GM12874 (cell line): ENCODE results near the gene C1orf122.

Source experiments
- TF ChIP-seq, protein P1 (sequence below): IDR thresholded peaks from 2 replicates; pipeline ENCODE4 v1.5.1; 2011; ENCODE audit warnings: low read depth, mild to moderate bottlenecking, control low read depth, low read length, moderate library complexity; ENCODE audit not compliant: insufficient read depth

C1orf122 gene

DNA sequence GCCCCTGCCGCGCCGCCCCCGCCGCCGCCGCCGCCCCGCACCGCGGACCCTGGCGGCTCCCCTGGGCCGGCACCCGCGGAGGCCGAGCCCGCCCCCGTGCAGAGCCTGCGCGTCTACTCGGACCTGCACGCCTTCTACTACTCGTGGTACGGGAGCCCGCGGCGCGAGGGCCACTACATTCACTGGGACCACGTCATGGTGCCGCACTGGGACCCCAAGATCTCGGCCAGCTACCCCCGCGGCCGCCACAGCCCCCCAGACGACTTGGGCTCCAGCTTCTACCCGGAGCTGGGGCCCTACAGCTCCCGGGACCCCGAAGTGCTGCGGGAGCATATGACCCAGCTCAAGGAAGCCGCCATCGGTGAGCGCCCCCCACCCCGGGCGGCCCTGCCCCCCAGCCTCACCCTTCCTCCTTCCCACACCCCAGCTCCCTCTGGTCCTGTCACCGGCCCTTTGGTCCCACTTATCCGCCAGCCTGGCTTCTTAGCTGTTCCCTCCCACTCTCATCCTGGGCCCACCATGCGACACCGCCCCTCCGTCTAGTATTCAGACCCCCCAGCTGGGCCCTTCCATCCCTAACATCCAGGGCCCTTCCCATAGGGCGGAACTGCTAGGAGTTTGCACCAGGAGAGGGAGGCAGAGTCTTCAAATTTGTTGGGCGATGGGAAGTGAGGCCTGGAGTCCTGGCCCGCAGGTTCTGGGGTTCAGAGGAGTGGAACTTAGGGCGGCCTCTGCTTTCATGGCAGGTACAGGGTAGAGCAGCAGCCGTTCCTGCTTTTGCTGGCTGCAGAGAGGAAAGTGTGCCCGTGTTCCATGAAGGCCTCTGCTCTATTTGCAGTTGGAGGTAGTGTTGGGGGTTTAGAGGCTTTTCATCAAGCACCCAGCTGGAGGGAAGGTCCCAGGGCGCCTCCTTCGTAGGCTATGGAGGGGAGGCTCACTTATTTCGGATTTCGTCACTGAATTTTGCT, 12.9 kb upstream of the C1orf122 start:
- TF ChIP-seq, protein P1, sequence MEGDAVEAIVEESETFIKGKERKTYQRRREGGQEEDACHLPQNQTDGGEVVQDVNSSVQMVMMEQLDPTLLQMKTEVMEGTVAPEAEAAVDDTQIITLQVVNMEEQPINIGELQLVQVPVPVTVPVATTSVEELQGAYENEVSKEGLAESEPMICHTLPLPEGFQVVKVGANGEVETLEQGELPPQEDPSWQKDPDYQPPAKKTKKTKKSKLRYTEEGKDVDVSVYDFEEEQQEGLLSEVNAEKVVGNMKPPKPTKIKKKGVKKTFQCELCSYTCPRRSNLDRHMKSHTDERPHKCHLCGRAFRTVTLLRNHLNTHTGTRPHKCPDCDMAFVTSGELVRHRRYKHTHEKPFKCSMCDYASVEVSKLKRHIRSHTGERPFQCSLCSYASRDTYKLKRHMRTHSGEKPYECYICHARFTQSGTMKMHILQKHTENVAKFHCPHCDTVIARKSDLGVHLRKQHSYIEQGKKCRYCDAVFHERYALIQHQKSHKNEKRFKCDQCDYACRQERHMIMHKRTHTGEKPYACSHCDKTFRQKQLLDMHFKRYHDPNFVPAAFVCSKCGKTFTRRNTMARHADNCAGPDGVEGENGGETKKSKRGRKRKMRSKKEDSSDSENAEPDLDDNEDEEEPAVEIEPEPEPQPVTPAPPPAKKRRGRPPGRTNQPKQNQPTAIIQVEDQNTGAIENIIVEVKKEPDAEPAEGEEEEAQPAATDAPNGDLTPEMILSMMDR: no peak

DNA sequence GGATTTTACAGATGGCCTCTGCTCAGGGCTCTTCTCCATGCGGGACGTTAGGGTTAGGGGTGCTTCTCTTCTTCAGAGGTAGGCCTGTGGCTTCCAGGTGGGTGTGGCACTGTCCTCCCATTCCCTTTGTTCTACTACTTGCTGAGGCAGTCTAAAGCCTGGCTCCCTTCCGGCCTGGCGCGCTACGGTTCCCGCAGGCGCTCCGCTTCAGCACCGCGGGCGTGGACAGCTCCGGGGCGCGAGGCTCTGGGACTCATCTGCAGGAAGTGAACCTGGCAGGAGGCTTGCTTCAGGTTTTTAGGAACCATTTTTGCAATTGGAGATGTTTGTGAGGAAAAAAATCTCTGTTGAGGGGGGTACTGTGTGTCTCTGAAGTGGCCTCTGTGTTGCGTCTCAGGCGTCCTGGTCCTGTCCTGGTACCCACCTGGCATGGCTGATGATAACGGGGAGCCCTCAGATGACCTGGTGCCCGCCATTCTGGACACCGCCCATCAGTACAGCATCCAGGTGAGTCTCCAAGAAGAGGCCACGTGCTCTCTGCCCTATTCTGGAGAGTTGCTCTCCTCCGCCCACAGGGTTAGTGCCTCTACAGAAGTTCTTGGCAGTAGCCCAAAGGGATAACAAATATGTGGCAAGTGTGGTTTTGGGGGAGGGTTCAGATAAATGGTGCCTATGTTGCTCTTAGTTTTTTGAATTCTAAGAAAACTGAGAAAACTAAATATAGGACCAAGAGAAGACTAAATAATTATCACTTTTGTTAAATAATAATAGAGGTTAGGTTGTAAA, 12.1 kb upstream of the C1orf122 start:
- TF ChIP-seq, protein P1: no peak

DNA sequence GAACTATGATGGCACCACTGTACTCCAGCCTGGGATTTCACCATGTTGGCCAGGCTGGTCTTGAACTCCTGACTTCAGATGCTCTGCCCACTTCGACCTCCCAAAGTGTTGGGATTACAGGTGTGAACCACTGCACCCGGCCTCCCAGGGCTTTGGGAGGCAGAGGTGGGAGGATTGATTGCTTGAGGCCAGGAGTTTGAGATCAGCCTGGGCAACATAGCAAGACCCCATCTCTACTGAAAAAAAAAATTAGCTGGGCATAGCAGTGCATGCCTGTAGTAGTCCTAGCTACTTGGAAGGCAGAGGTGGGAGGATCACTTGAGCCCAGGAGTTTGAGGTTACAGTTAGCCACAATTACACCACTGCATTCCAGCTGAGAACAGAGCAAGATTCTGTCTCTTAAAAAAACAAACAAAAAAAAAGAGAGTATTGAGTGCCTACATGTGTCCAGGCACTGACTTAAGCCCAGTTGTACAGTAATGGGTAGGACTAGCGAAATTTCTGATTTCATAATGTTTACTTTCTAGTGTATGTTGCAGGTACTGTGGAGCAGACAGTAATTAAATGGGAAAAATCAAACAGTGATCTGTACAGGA, 9.7 kb upstream of the C1orf122 start:
- TF ChIP-seq, protein P1: no peak

DNA sequence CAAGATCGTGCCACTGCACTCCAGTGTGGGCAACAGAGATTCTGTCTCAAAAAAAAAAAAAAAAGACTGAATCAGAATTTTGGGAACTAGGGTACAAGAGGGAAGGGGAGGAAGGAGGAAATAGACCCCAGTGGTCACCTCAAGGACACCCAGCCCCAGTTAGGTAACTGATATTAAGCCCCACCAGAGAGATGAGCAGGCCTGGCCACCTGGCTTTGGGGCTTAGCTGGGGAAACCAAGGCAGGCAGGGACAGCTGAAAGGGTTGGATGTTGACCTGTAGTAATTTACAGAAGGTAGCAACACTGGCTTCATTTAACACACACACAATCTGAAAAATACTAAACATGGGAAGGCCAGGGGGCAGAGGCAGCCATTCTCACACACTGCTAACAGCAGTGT, 5.2 kb upstream of the C1orf122 start:
- TF ChIP-seq, protein P1: no peak

DNA sequence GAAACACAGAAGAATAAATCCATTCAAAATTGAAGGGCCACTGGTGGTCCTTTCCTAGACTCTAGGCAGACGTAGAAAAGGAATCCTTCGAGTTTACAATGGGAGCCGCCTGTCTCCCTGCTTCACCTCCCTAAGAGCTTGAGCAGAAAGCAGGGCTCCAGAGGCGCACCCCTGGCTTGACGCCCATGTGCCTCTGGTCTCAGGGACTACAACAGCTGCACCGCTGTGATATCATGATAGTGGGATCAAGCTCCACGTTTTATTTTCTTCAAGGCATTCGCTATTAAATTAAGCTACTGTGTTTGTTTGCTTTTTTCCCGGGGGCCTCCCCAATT, 403 bp upstream of the C1orf122 start:
- TF ChIP-seq, protein P1: no peak

DNA sequence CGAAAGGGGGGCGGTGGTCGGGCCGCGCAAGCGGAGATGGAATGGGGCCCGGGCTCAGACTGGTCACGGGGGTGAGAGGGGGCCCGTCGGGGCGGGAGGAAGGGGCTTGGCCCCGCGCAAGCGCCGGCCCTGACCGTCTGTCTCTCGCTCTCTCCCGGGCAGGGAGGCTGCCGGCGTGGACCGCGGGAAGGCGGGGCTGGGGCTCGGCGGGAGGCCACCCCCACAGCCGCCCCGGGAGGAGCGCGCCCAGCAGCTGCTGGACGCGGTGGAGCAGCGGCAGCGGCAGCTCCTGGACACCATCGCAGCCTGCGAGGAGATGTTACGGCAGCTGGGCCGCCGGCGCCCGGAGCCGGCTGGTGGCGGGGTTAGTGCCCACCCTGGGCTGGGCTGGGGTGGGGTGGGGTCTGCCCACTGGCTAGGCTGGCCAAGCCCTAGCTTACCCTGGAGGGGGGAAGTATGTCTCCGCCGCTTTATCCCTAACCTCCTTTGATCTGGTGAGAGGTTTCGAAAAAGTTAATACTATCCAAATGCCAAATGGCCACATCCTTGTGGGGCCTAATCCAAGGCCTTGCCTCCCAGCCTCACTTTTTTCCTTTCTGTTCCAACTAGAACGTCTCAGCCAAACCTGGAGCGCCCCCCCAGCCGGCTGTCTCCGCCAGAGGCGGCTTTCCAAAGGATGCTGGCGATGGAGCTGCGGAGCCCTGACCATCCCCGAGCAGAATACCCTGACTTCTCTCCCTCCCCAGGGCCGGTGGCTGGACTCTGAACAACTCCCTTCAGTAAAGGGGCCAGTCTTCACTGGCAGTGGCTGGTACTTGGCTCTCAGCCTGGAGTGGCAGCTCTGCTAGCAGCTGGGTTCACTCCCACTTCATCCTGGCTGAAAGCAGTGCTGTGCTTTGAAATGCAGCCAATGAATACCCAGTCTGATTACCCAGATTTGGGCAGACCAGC, 1.1 kb downstream of the C1orf122 start:
- TF ChIP-seq, protein P1: no peak

DNA sequence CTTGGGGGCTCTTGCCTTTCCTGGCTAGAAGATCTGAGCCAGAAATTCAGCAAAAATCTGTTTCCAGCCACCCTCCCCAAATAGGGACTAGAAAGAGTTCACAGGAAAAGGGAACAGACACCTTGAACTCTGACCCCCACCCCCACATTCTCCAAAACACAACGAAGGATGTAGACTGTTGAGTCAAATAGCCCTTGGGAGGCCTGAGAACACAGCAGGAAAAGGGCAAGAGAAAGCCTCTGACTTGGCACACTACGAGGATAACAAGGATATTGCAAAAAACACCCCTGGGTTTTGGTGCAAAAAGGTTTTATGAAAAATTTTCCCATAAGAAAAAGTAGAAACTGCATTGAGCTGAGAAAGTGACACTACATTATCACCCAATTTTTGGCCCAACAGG, 2.4 kb downstream of the C1orf122 start:
- TF ChIP-seq, protein P1: no peak
